Progenitor cell of endocrine pancreas (in vitro differentiated cells): ENCODE measurements around the gene ESPL1. TPM values are rescaled to one million over a fixed set of nuclear protein-coding genes. Genes with fewer than 3 reads are reported as not detected.

Experiments used
- DNase-seq: peaks from one replicate; pipeline ENCODE4 v3.0.0; 2021; ENCODE audit warnings: low spot score; ENCODE audit not compliant: unreplicated experiment
- H3K27ac Mint-ChIP-seq: 2 replicates; pipeline ENCODE4 v1.8.0; 2021; ENCODE audit warnings: mild to moderate bottlenecking, moderate library complexity, mixed read lengths
- H3K27me3 Mint-ChIP-seq: 2 replicates; pipeline ENCODE4 v1.8.0; 2021; ENCODE audit warnings: mixed read lengths
- H3K36me3 Mint-ChIP-seq: 2 replicates; pipeline ENCODE4 v1.8.0; 2022; ENCODE audit warnings: mixed read lengths; ENCODE audit not compliant: insufficient read depth
- H3K4me1 Mint-ChIP-seq: 2 replicates; pipeline ENCODE4 v1.8.0; 2021; ENCODE audit warnings: low read depth, mixed read lengths
- H3K4me3 Mint-ChIP-seq: 2 replicates; pipeline ENCODE4 v1.8.0; 2021; ENCODE audit warnings: low read depth, mild to moderate bottlenecking, moderate library complexity, mixed read lengths
- H3K9me3 Mint-ChIP-seq: 2 replicates; pipeline ENCODE4 v1.8.0; 2021; ENCODE audit warnings: low read depth, mixed read lengths
- CTCF ChIP-seq: fragments of 200-600 bp; sonication (generic); IDR thresholded peaks from one replicate; pipeline ENCODE4 v1.5.0; 2021; ENCODE audit warnings: antibody characterized with exemption, mild to moderate bottlenecking; ENCODE audit not compliant: unreplicated experiment
- total RNA-seq: library from RNA; stranded (reverse); gene quantifications from 2 replicates; pipeline ENCODE4 v1.2.1, GENCODE V29; 2021

Gene ESPL1
- total RNA-seq, 1 donor from 2014 or later = 27.1 TPM

GRCh38 chr12:53336181-53336681 lies 68.1 kb downstream of the ESPL1 start, which contains the start of gene SP7:
Gene SP7 (minus strand): TSS chr12:53336354. CDS start chr12:53335646, 708 bp downstream.
- TF ChIP-seq CTCF = no peak
- Mint-ChIP-seq H3K36me3 (no peaks in the 10 kb centered on the region), H3K4me3 (no peak within 1 kb of the TSS), H3K27me3 (peaks cover 46% of the 10 kb centered on the region), H3K27ac (no peak within 1 kb of the TSS), H3K4me1 (peaks cover 17% of the 10 kb centered on the region), H3K9me3 (no peaks in the 10 kb centered on the region)
- DNase-seq = no peak

- no peaks in the 10 kb centered on the region for H3K36me3 Mint-ChIP-seq
- peaks cover 44% of the 10 kb centered on the region for H3K27me3 Mint-ChIP-seq
- H3K4me1 Mint-ChIP-seq = peaks cover 17% of the 10 kb centered on the region
- no peak for TF ChIP-seq CTCF
- no peak for DNase-seq
- H3K9me3 Mint-ChIP-seq = no peaks in the 10 kb centered on the region
- H3K27ac Mint-ChIP-seq = no peak overlapping the region
- H3K4me3 Mint-ChIP-seq = no peak overlapping the region
Measured at GRCh38 chr12:53338017-53338416, 69.9 kb downstream of the ESPL1 start.

- no peak for TF ChIP-seq CTCF
- H3K36me3 Mint-ChIP-seq = no peaks in the 10 kb centered on the region
- H3K27me3 Mint-ChIP-seq = peaks cover 46% of the 10 kb centered on the region
- H3K4me3 Mint-ChIP-seq = no peak overlapping the region
- H3K27ac Mint-ChIP-seq = no peak overlapping the region
- no peak for DNase-seq
- no peaks in the 10 kb centered on the region for H3K9me3 Mint-ChIP-seq
- H3K4me1 Mint-ChIP-seq = peaks cover 10% of the 10 kb centered on the region
Measured at GRCh38 chr12:53338916-53339315, 70.8 kb downstream of the ESPL1 start.

- H3K27ac Mint-ChIP-seq = no peak overlapping the region
Measured at GRCh38 chr12:53340398-53340797, 72.3 kb downstream of the ESPL1 start.

More at GRCh38 chr12:53340398-53340797, 72.3 kb downstream of the ESPL1 start:
- TF ChIP-seq CTCF = no peak
- peaks cover 5% of the 10 kb centered on the region for H3K4me1 Mint-ChIP-seq
- DNase-seq = no peak
- H3K36me3 Mint-ChIP-seq = no peaks in the 10 kb centered on the region
- peaks cover 54% of the 10 kb centered on the region for H3K27me3 Mint-ChIP-seq
- no peaks in the 10 kb centered on the region for H3K9me3 Mint-ChIP-seq
- H3K4me3 Mint-ChIP-seq = no peak overlapping the region

Other genes with a start within 250 kb of the ESPL1 start
- gene TNS2, start 218.2 kb upstream of the ESPL1 start, total RNA-seq = 6.6 and 7.3 TPM in 2 replicates
- 17.9 and 18.0 TPM in 2 replicates for gene SPRYD3, start 188.9 kb upstream of the ESPL1 start, total RNA-seq
- gene IGFBP6, start 170.6 kb upstream of the ESPL1 start, total RNA-seq = 25.7 and 26.5 TPM in 2 replicates
- gene SOAT2, start 164.8 kb upstream of the ESPL1 start, total RNA-seq = 0.98 and 1.1 TPM in 2 replicates
- gene ZNF740, start 87.6 kb upstream of the ESPL1 start, total RNA-seq = 75.7 and 78.8 TPM in 2 replicates
- gene CSAD, start 87.4 kb upstream of the ESPL1 start, total RNA-seq = 58.6 and 59.0 TPM in 2 replicates
- 0.29 and 0.93 TPM in 2 replicates for gene ITGB7, start 61.0 kb upstream of the ESPL1 start, total RNA-seq
- 4.9 and 5.2 TPM in 2 replicates for gene RARG, start 36.1 kb upstream of the ESPL1 start, total RNA-seq
- gene PFDN5, start 27.2 kb downstream of the ESPL1 start, total RNA-seq = 377 and 379 TPM in 2 replicates
- 58.9 and 60.7 TPM in 2 replicates for gene MYG1, start 31.4 kb downstream of the ESPL1 start, total RNA-seq
- 72.1 and 75.0 TPM in 2 replicates for gene AAAS, start 53.3 kb downstream of the ESPL1 start, total RNA-seq
- gene SP7, start 68.1 kb downstream of the ESPL1 start, total RNA-seq = 0.10 TPM in 1 of 2 replicates, not detected in the other
- 90.5 and 92.6 TPM in 2 replicates for gene SP1, start 111.9 kb downstream of the ESPL1 start, total RNA-seq
- 35.1 and 35.7 TPM in 2 replicates for gene AMHR2, start 155.6 kb downstream of the ESPL1 start, total RNA-seq
- gene PRR13, start 173.4 kb downstream of the ESPL1 start, total RNA-seq = 101 and 106 TPM in 2 replicates
- 1,366 and 1,400 TPM in 2 replicates for gene PCBP2, start 183.8 kb downstream of the ESPL1 start, total RNA-seq
- 11.9 and 17.0 TPM in 2 replicates for gene MAP3K12, start 231.2 kb downstream of the ESPL1 start, total RNA-seq
- 60.2 and 61.5 TPM in 2 replicates for gene TARBP2, start 233.0 kb downstream of the ESPL1 start, total RNA-seq
- gene NPFF, start 239.2 kb downstream of the ESPL1 start, total RNA-seq = not detected in 2 replicates